Neural cell (in vitro differentiated cells): ENCODE results near the gene PLBD2. TPM values are rescaled to one million over a fixed set of nuclear protein-coding genes. Genes with fewer than 3 reads are reported as not detected.

Experiments
- H2AFZ ChIP-seq: fragments of 200-600, 300-800 bp; sonication (generic), shearing (Covaris generic); 2 replicates; pipeline ENCODE4 v1.6.0; 2014; ENCODE audit warnings: low read depth, mild to moderate bottlenecking, antibody characterized with exemption, low read length, moderate library complexity
- H3F3A ChIP-seq: fragments of 200-600 bp; shearing (Covaris generic); 2 replicates; pipeline ENCODE4 v1.6.1; 2016; ENCODE audit warnings: mild to moderate bottlenecking, moderate library complexity, mixed read lengths, antibody characterized with exemption, low read length; ENCODE audit not compliant: insufficient read depth, poor library complexity, severe bottlenecking
- H3K27ac ChIP-seq: fragments of 200-600, 300-800 bp; sonication (generic), shearing (Covaris generic); 2 replicates; pipeline ENCODE4 v1.5.1; 2014; ENCODE audit warnings: mild to moderate bottlenecking, low read length, moderate library complexity
- H3K27me3 ChIP-seq: fragments of 300-800, 200-600 bp; sonication (generic), shearing (Covaris generic); 2 replicates; pipeline ENCODE4 v1.6.0; 2014; ENCODE audit warnings: mild to moderate bottlenecking, low read depth, low read length, moderate library complexity; ENCODE audit not compliant: insufficient read depth
- H3K36me3 ChIP-seq: fragments of 300-800, 200-600 bp; sonication (generic), shearing (Covaris generic); 2 replicates; pipeline ENCODE4 v1.5.1; 2014; ENCODE audit warnings: mild to moderate bottlenecking, antibody characterized with exemption, low read length, moderate library complexity; ENCODE audit not compliant: insufficient read depth
- H3K4me2 ChIP-seq: fragments of 300-800, 200-600 bp; sonication (generic), shearing (Covaris generic); 2 replicates; pipeline ENCODE4 v1.6.0; 2014; ENCODE audit warnings: mild to moderate bottlenecking, low read length
- H3K4me3 ChIP-seq: fragments of 300-800, 200-600 bp; sonication (generic), shearing (Covaris generic); 2 replicates; pipeline ENCODE4 v1.5.1; 2014; ENCODE audit warnings: mild to moderate bottlenecking, low read length, moderate library complexity
- H3K79me2 ChIP-seq: fragments of 200-600 bp; shearing (Covaris generic); replicated peaks from 2 replicates; pipeline ENCODE4 v1.6.0; 2014; ENCODE audit warnings: mild to moderate bottlenecking, low read length, moderate library complexity; ENCODE audit not compliant: insufficient read depth
- H3K9ac ChIP-seq: fragments of 300-800, 200-600 bp; sonication (generic), shearing (Covaris generic); 2 replicates; pipeline ENCODE4 v1.6.1; 2016; ENCODE audit warnings: mild to moderate bottlenecking, low read length, mixed read lengths
- H3K9me2 ChIP-seq: fragments of 200-600 bp; shearing (Covaris generic); 2 replicates; pipeline ENCODE4 v1.6.1; 2016; ENCODE audit warnings: mild to moderate bottlenecking, low read length, mixed read lengths; ENCODE audit not compliant: insufficient read depth
- H3K9me3 ChIP-seq: fragments of 200-600, 300-800 bp; sonication (generic), shearing (Covaris generic); 2 replicates; pipeline ENCODE4 v1.6.1; 2016; ENCODE audit warnings: mild to moderate bottlenecking, mixed run types, low read length, moderate library complexity, mixed read lengths
- H4K20me1 ChIP-seq: fragments of 200-600 bp; shearing (Covaris generic); 2 replicates; pipeline ENCODE4 v1.6.1; 2016; ENCODE audit warnings: mild to moderate bottlenecking, mixed run types; ENCODE audit not compliant: insufficient read depth
- CTCF ChIP-seq: fragments of 450-650 bp; IDR thresholded peaks from 2 replicates; pipeline ENCODE4 v1.5.1; 2014; ENCODE audit warnings: antibody characterized with exemption, mild to moderate bottlenecking, moderate library complexity; ENCODE audit not compliant: poor library complexity, severe bottlenecking
- EP300 ChIP-seq: fragments of 450-650 bp; conservative IDR thresholded peaks from 2 replicates; pipeline ENCODE4 v1.6.1; 2014; ENCODE audit warnings: antibody characterized with exemption, mild to moderate bottlenecking, moderate library complexity; ENCODE audit not compliant: poor library complexity, severe bottlenecking
- EZH2 ChIP-seq: fragments of 200-600, 300-800 bp; shearing (Covaris generic), sonication (generic); IDR thresholded peaks from 2 replicates; pipeline ENCODE4 v1.6.1; 2014; ENCODE audit warnings: antibody characterized with exemption, low read length, borderline replicate concordance, mild to moderate bottlenecking; ENCODE audit not compliant: insufficient read depth, poor library complexity, severe bottlenecking
- MXI1 ChIP-seq: fragments of 450-650 bp; conservative IDR thresholded peaks from 2 replicates; pipeline ENCODE4 v1.6.1; 2014; ENCODE audit warnings: antibody characterized with exemption, mild to moderate bottlenecking; ENCODE audit not compliant: poor library complexity, severe bottlenecking
- POLR2AphosphoS5 ChIP-seq: IDR thresholded peaks from 2 replicates; pipeline ENCODE4 v1.6.1; 2012
- RAD21 ChIP-seq: fragments of 450-650 bp; conservative IDR thresholded peaks from 2 replicates; pipeline ENCODE4 v1.6.1; 2014; ENCODE audit warnings: antibody characterized with exemption, mild to moderate bottlenecking, moderate library complexity
- SMC3 ChIP-seq: fragments of 450-650 bp; conservative IDR thresholded peaks from 2 replicates; pipeline ENCODE4 v1.6.1; 2014; ENCODE audit warnings: antibody characterized with exemption, mild to moderate bottlenecking, moderate library complexity; ENCODE audit not compliant: poor library complexity
- TAF1 ChIP-seq: IDR thresholded peaks from 2 replicates; pipeline ENCODE4 v1.6.1; 2012; ENCODE audit warnings: low read depth
- polyA plus RNA-seq: library from polyadenylated mRNA; depleted of rRNA; stranded (reverse); fragments of >200 nt; gene quantifications from 2 replicates; pipeline ENCODE4 v1.2.3, GENCODE V29; 2014
- TF ChIP-seq, protein P1 (sequence below): IDR thresholded peaks from 2 replicates; pipeline ENCODE4 v1.6.1; 2012; ENCODE audit warnings: borderline replicate concordance

The PLBD2 gene
- polyA plus RNA-seq, 1 donor from 2014 or later, result 4.8 TPM

GRCh38 chr12:113416091-113416754 is 57.8 kb downstream of the PLBD2 start:
- no peak for TF ChIP-seq EP300
- no peak for TF ChIP-seq CTCF
- no peak for TF ChIP-seq MXI1
- no peak for TF ChIP-seq POLR2AphosphoS5
- TF ChIP-seq, protein P1, sequence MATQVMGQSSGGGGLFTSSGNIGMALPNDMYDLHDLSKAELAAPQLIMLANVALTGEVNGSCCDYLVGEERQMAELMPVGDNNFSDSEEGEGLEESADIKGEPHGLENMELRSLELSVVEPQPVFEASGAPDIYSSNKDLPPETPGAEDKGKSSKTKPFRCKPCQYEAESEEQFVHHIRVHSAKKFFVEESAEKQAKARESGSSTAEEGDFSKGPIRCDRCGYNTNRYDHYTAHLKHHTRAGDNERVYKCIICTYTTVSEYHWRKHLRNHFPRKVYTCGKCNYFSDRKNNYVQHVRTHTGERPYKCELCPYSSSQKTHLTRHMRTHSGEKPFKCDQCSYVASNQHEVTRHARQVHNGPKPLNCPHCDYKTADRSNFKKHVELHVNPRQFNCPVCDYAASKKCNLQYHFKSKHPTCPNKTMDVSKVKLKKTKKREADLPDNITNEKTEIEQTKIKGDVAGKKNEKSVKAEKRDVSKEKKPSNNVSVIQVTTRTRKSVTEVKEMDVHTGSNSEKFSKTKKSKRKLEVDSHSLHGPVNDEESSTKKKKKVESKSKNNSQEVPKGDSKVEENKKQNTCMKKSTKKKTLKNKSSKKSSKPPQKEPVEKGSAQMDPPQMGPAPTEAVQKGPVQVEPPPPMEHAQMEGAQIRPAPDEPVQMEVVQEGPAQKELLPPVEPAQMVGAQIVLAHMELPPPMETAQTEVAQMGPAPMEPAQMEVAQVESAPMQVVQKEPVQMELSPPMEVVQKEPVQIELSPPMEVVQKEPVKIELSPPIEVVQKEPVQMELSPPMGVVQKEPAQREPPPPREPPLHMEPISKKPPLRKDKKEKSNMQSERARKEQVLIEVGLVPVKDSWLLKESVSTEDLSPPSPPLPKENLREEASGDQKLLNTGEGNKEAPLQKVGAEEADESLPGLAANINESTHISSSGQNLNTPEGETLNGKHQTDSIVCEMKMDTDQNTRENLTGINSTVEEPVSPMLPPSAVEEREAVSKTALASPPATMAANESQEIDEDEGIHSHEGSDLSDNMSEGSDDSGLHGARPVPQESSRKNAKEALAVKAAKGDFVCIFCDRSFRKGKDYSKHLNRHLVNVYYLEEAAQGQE, result no peak
- no peak for TF ChIP-seq SMC3
- TF ChIP-seq EZH2, result no peak
- no peak for TF ChIP-seq RAD21
- no peak for TF ChIP-seq TAF1
- Histone ChIP-seq H3K9me2 (no peaks in the 10 kb centered on the region), H3K27ac (no peak overlapping the region), H3F3A (no peaks in the 10 kb centered on the region), H3K9ac (no peak overlapping the region), H3K4me3 (no peak overlapping the region), H4K20me1 (no peaks in the 10 kb centered on the region), H3K36me3 (no peaks in the 10 kb centered on the region), H3K9me3 (no peaks in the 10 kb centered on the region), H3K27me3 (no peaks in the 10 kb centered on the region), H2AFZ (no peak overlapping the region), H3K79me2 (no peaks in the 10 kb centered on the region), H3K4me2 (no peak overlapping the region)

DNA sequence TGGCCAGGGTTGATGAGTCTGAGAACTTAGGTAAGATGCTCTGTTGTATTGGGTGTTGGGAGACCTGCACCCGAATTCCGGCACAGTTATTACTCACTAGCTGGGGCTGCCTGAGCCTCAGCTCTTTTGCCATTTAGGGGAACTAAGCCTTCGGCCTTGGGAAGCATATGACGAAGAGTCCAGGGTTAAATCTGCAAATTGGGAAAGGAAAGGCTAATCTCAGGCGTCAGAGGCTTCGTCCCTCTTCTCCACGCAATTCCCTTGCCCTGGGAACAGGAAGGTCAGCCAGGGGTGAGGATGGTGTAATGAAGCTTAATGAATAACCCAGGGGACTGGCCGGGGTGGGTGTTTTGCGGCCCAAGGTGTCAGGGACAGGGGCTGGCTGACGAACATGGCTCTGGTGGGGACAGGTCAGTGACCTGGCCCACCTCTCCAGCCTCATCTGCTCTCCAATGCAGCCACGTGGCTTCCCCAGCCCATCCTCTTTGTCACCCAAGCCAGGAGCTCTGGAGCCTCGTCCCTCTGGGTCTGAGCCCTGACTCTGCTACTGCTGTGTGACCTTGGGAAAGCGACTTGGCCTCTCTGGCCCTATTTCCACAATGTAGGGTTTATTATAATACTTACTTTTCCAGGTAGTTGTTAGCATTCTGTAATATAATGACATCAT is 60.0 kb downstream of the PLBD2 start:
- Histone ChIP-seq H3K4me2 (no peak overlapping the region), H3K36me3 (no peaks in the 10 kb centered on the region), H3K27me3 (no peaks in the 10 kb centered on the region), H3K9me2 (no peaks in the 10 kb centered on the region), H3K9ac (no peak overlapping the region), H3K4me3 (no peak overlapping the region), H2AFZ (no peak overlapping the region), H3K79me2 (no peaks in the 10 kb centered on the region), H3F3A (no peaks in the 10 kb centered on the region), H3K9me3 (no peaks in the 10 kb centered on the region), H3K27ac (no peak overlapping the region), H4K20me1 (no peaks in the 10 kb centered on the region)
- TF ChIP-seq TAF1, result no peak
- no peak for TF ChIP-seq POLR2AphosphoS5
- no peak for TF ChIP-seq CTCF
- no peak for TF ChIP-seq RAD21
- no peak for TF ChIP-seq EP300
- TF ChIP-seq, protein P1, result no peak
- TF ChIP-seq MXI1, result no peak
- no peak for TF ChIP-seq SMC3
- TF ChIP-seq EZH2, result no peak
